ENCODE measurements around the gene TUBAL3. TPM values are rescaled to one million over a fixed set of nuclear protein-coding genes. Genes with fewer than 3 reads are reported as not detected.

TUBAL3 gene
- total RNA-seq, 1 donor from 2014 or later: not detected

GRCh38 chr10:5365928-5366327 is 38.7 kb downstream of the TUBAL3 start:
- peaks cover under 1% of the 10 kb centered on the region for H3K9me3 Mint-ChIP-seq (ENCODE audit: low read depth)
- H3K4me3 Mint-ChIP-seq (ENCODE audit: unreplicated experiment): no peak overlapping the region
- H3K27ac Mint-ChIP-seq (ENCODE audit: unreplicated experiment): no peak overlapping the region
- no peak for DNase-seq (ENCODE audit: low spot score)
- no peak for TF ChIP-seq CTCF (IDR thresholded peaks at IDR 0.05)
- no peaks in the 10 kb centered on the region for H3K4me1 Mint-ChIP-seq (ENCODE audit: low read depth)
- H3K27me3 Mint-ChIP-seq (ENCODE audit: low read depth): peaks cover 70% of the 10 kb centered on the region
- H3K36me3 Mint-ChIP-seq (ENCODE audit: low read depth): no peaks in the 10 kb centered on the region

DNA sequence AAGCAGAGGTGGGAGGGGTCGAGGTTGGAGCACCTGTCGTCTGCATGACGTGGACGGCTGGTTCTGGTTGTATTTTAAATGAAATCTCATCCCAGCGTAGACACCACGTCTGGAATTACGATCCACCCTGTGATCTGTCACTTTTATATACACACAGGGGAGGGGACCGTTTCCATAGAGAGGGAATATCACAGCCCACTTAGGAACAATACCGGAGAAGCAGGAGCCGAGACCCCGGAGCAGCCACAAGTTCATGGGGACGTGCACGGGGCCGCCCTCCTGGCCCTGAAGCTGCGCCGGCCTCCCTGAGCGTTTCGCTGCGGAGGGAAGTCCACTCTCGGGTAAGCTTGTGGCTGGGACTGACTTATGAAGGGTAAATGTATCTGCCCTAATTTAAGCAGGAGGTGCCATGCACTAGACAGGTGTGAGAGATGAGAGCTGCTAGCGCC is 39.7 kb downstream of the TUBAL3 start, which contains the start of gene UCN3:
Gene UCN3 (plus strand): TSS at position 77 of the 449 bp plus-strand sequence. CDS start 8,755 bp downstream, outside the sequence.
- H3K27ac Mint-ChIP-seq (ENCODE audit: unreplicated experiment): no peak within 1 kb of the TSS
- no peak for TF ChIP-seq CTCF (IDR thresholded peaks at IDR 0.05)
- no peak for DNase-seq (ENCODE audit: low spot score)
- peaks cover 78% of the 10 kb centered on the region for H3K27me3 Mint-ChIP-seq (ENCODE audit: low read depth)
- H3K4me1 Mint-ChIP-seq (ENCODE audit: low read depth): no peaks in the 10 kb centered on the region
- no peaks in the 10 kb centered on the region for H3K9me3 Mint-ChIP-seq (ENCODE audit: low read depth)
- no peak within 1 kb of the TSS for H3K4me3 Mint-ChIP-seq (ENCODE audit: unreplicated experiment)
- H3K36me3 Mint-ChIP-seq (ENCODE audit: low read depth): no peaks in the 10 kb centered on the region

- no peak overlapping the region for H3K4me3 Mint-ChIP-seq (ENCODE audit: unreplicated experiment)
- no peaks in the 10 kb centered on the region for H3K36me3 Mint-ChIP-seq (ENCODE audit: low read depth)
- no peaks in the 10 kb centered on the region for H3K4me1 Mint-ChIP-seq (ENCODE audit: low read depth)
- H3K27ac Mint-ChIP-seq (ENCODE audit: unreplicated experiment): no peak overlapping the region
- TF ChIP-seq CTCF (IDR thresholded peaks at IDR 0.05): no peak
- no peaks in the 10 kb centered on the region for H3K9me3 Mint-ChIP-seq (ENCODE audit: low read depth)
- peaks cover 79% of the 10 kb centered on the region for H3K27me3 Mint-ChIP-seq (ENCODE audit: low read depth)
- DNase-seq (ENCODE audit: low spot score): no peak
These were observed 40.3 kb downstream of the TUBAL3 start for GRCh38 chr10:5364374-5364773.

DNA sequence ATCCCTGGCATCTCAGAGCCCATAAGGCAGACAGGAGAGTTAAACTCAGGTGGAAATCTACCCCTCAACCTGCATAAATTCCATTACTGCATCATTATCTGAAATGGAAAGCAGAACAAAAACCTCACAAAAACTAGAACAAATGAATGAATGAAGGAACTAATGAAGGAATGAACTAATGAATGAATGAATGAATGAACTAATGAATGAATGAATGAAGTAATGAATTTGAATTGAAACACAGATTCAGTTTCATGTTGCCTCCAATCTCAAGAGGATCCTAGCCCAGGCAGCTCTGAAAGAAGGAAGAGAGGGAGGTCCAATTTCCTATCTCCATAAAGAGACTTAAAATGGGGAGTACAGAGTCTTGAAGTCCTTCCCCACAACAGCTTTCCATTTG is 41.8 kb downstream of the TUBAL3 start:
- peaks cover 2% of the 10 kb centered on the region for H3K9me3 Mint-ChIP-seq (ENCODE audit: low read depth)
- no peak for DNase-seq (ENCODE audit: low spot score)
- H3K27ac Mint-ChIP-seq (ENCODE audit: unreplicated experiment): no peak overlapping the region
- no peaks in the 10 kb centered on the region for H3K4me1 Mint-ChIP-seq (ENCODE audit: low read depth)
- no peak for TF ChIP-seq CTCF (IDR thresholded peaks at IDR 0.05)
- H3K27me3 Mint-ChIP-seq (ENCODE audit: low read depth): peaks cover 76% of the 10 kb centered on the region
- no peaks in the 10 kb centered on the region for H3K36me3 Mint-ChIP-seq (ENCODE audit: low read depth)
- H3K4me3 Mint-ChIP-seq (ENCODE audit: unreplicated experiment): no peak overlapping the region

DNA sequence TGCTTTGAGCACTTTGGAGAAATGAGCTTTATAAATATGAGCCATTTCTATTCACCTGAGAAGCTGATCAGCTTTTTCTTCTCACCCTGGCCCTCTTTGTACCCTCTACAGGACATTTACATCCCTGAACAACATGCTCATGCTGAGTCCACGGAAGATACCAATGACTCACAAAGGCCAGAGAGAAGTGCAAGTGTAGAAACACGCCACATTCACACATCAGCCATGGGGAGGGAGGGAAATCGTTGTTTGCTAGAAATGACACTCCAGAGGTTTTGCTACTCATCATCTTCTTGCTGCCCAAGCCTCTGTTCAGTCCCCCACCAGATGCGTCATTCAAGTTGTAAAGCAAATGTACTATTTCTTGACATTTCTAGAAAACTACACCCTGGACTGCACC is 42.7 kb downstream of the TUBAL3 start:
- peaks cover 72% of the 10 kb centered on the region for H3K27me3 Mint-ChIP-seq (ENCODE audit: low read depth)
- TF ChIP-seq CTCF (IDR thresholded peaks at IDR 0.05): no peak
- peaks cover 9% of the 10 kb centered on the region for H3K9me3 Mint-ChIP-seq (ENCODE audit: low read depth)
- H3K4me1 Mint-ChIP-seq (ENCODE audit: low read depth): no peaks in the 10 kb centered on the region
- H3K4me3 Mint-ChIP-seq (ENCODE audit: unreplicated experiment): no peak overlapping the region
- no peaks in the 10 kb centered on the region for H3K36me3 Mint-ChIP-seq (ENCODE audit: low read depth)
- DNase-seq (ENCODE audit: low spot score): no peak
- H3K27ac Mint-ChIP-seq (ENCODE audit: unreplicated experiment): no peak overlapping the region

Measured in chondrocyte (in vitro differentiated cells).